Measurements from ENCODE around the gene TMIGD3. TPM values are rescaled to one million over a fixed set of nuclear protein-coding genes. Genes with fewer than 3 reads are reported as not detected.

The TMIGD3 gene
- polyA plus RNA-seq, 2 donors = 0.31 to 0.79 TPM

GRCh38 chr1:111481387-111482221, 21.8 kb downstream of the TMIGD3 start:
- H3K9me3 ChIP-seq (ENCODE audit: control insufficient read depth in 2 of 2, insufficient read depth in 1 of 2, low read depth in 1 of 2, low read length in 1 of 2) = no peaks in the 10 kb centered on the region
- 44 to 53% methylated on average over 8 of the region's 8 CpGs for WGBS, 2 donors
- no peaks in the 10 kb centered on the region for H3K27me3 ChIP-seq (ENCODE audit: control insufficient read depth in 1 of 2, insufficient read depth in 2 of 2, low read length in 2 of 2)
- H3K36me3 ChIP-seq (ENCODE audit: control insufficient read depth in 2 of 2, insufficient read depth in 2 of 2, low read length in 1 of 2) = no peaks in the 10 kb centered on the region
- H3K27ac ChIP-seq (ENCODE audit: low read depth in 2 of 2, low read length in 1 of 2) = no peak overlapping the region
- H3K4me1 ChIP-seq (ENCODE audit: control insufficient read depth in 2 of 2, insufficient read depth in 2 of 2, low read length in 1 of 2) = no peaks in the 10 kb centered on the region
- H3K4me3 ChIP-seq (ENCODE audit: low read depth in 1 of 2, low read length in 2 of 2) = no peak overlapping the region

- Histone ChIP-seq H3K27me3 (ENCODE audit: control insufficient read depth in 1 of 2, insufficient read depth in 2 of 2, low read length in 2 of 2) (no peaks in the 10 kb centered on the region), H3K27ac (ENCODE audit: low read depth in 2 of 2, low read length in 1 of 2) (no peak overlapping the region), H3K4me3 (ENCODE audit: low read depth in 1 of 2, low read length in 2 of 2) (no peak overlapping the region), H3K4me1 (ENCODE audit: control insufficient read depth in 2 of 2, insufficient read depth in 2 of 2, low read length in 1 of 2) (no peaks in the 10 kb centered on the region), H3K9me3 (ENCODE audit: control insufficient read depth in 2 of 2, insufficient read depth in 1 of 2, low read depth in 1 of 2, low read length in 1 of 2) (no peaks in the 10 kb centered on the region), H3K36me3 (ENCODE audit: control insufficient read depth in 2 of 2, insufficient read depth in 2 of 2, low read length in 1 of 2) (no peaks in the 10 kb centered on the region)
- 77 to 81% methylated on average over 1 of the region's 1 CpG for WGBS, 2 donors
These were observed 22.8 kb downstream of the TMIGD3 start for GRCh38 chr1:111480674-111481073.

- no peaks in the 10 kb centered on the region for H3K9me3 ChIP-seq (ENCODE audit: control insufficient read depth in 2 of 2, insufficient read depth in 1 of 2, low read depth in 1 of 2, low read length in 1 of 2)
- 55 to 61% methylated on average over 2 of the region's 2 CpGs for WGBS, 2 donors
- H3K27me3 ChIP-seq (ENCODE audit: control insufficient read depth in 1 of 2, insufficient read depth in 2 of 2, low read length in 2 of 2) = no peaks in the 10 kb centered on the region
- no peak overlapping the region for H3K4me3 ChIP-seq (ENCODE audit: low read depth in 1 of 2, low read length in 2 of 2)
- H3K36me3 ChIP-seq (ENCODE audit: control insufficient read depth in 2 of 2, insufficient read depth in 2 of 2, low read length in 1 of 2) = no peaks in the 10 kb centered on the region
- no peaks in the 10 kb centered on the region for H3K4me1 ChIP-seq (ENCODE audit: control insufficient read depth in 2 of 2, insufficient read depth in 2 of 2, low read length in 1 of 2)
- H3K27ac ChIP-seq (ENCODE audit: low read depth in 2 of 2, low read length in 1 of 2) = no peak overlapping the region
These were observed 26.6 kb downstream of the TMIGD3 start for GRCh38 chr1:111476761-111477309.

GRCh38 chr1:111476214-111476613, 27.2 kb downstream of the TMIGD3 start:
- H3K9me3 ChIP-seq (ENCODE audit: control insufficient read depth in 2 of 2, insufficient read depth in 1 of 2, low read depth in 1 of 2, low read length in 1 of 2) = no peaks in the 10 kb centered on the region
- H3K27me3 ChIP-seq (ENCODE audit: control insufficient read depth in 1 of 2, insufficient read depth in 2 of 2, low read length in 2 of 2) = no peaks in the 10 kb centered on the region
- H3K4me1 ChIP-seq (ENCODE audit: control insufficient read depth in 2 of 2, insufficient read depth in 2 of 2, low read length in 1 of 2) = no peaks in the 10 kb centered on the region
- no peak overlapping the region for H3K27ac ChIP-seq (ENCODE audit: low read depth in 2 of 2, low read length in 1 of 2)
- no peaks in the 10 kb centered on the region for H3K36me3 ChIP-seq (ENCODE audit: control insufficient read depth in 2 of 2, insufficient read depth in 2 of 2, low read length in 1 of 2)
- H3K4me3 ChIP-seq (ENCODE audit: low read depth in 1 of 2, low read length in 2 of 2) = no peak overlapping the region

GRCh38 chr1:111475701-111476100, 27.7 kb downstream of the TMIGD3 start:
- Histone ChIP-seq H3K27ac (ENCODE audit: low read depth in 2 of 2, low read length in 1 of 2) (no peak overlapping the region), H3K27me3 (ENCODE audit: control insufficient read depth in 1 of 2, insufficient read depth in 2 of 2, low read length in 2 of 2) (no peaks in the 10 kb centered on the region), H3K4me3 (ENCODE audit: low read depth in 1 of 2, low read length in 2 of 2) (no peak overlapping the region), H3K36me3 (ENCODE audit: control insufficient read depth in 2 of 2, insufficient read depth in 2 of 2, low read length in 1 of 2) (no peaks in the 10 kb centered on the region), H3K4me1 (ENCODE audit: control insufficient read depth in 2 of 2, insufficient read depth in 2 of 2, low read length in 1 of 2) (no peaks in the 10 kb centered on the region), H3K9me3 (ENCODE audit: control insufficient read depth in 2 of 2, insufficient read depth in 1 of 2, low read depth in 1 of 2, low read length in 1 of 2) (no peaks in the 10 kb centered on the region)
- WGBS, 2 donors = 78 to 85% methylated on average over 5 of the region's 5 CpGs

- Histone ChIP-seq H3K36me3 (ENCODE audit: control insufficient read depth in 2 of 2, insufficient read depth in 2 of 2, low read length in 1 of 2) (peaks cover 0 to 2% of the 10 kb centered on the region in 2 donors), H3K4me3 (ENCODE audit: low read depth in 1 of 2, low read length in 2 of 2) (no peak overlapping the region), H3K4me1 (ENCODE audit: control insufficient read depth in 2 of 2, insufficient read depth in 2 of 2, low read length in 1 of 2) (no peaks in the 10 kb centered on the region), H3K27me3 (ENCODE audit: control insufficient read depth in 1 of 2, insufficient read depth in 2 of 2, low read length in 2 of 2) (no peaks in the 10 kb centered on the region), H3K9me3 (ENCODE audit: control insufficient read depth in 2 of 2, insufficient read depth in 1 of 2, low read depth in 1 of 2, low read length in 1 of 2) (no peaks in the 10 kb centered on the region), H3K27ac (ENCODE audit: low read depth in 2 of 2, low read length in 1 of 2) (peak overlapping the region in 1 of 2 donors; percentile 4)
- 75 to 76% methylated on average over 4 of the region's 4 CpGs for whole genome bisulfite sequencing, 2 donors
These were observed 28.9 kb downstream of the TMIGD3 start for GRCh38 chr1:111474521-111474920.

GRCh38 chr1:111474106-111474505, 29.3 kb downstream of the TMIGD3 start:
- Histone ChIP-seq H3K27me3 (ENCODE audit: control insufficient read depth in 1 of 2, insufficient read depth in 2 of 2, low read length in 2 of 2) (no peaks in the 10 kb centered on the region), H3K4me3 (ENCODE audit: low read depth in 1 of 2, low read length in 2 of 2) (no peak overlapping the region), H3K4me1 (ENCODE audit: control insufficient read depth in 2 of 2, insufficient read depth in 2 of 2, low read length in 1 of 2) (no peaks in the 10 kb centered on the region), H3K36me3 (ENCODE audit: control insufficient read depth in 2 of 2, insufficient read depth in 2 of 2, low read length in 1 of 2) (peaks cover 0 to 2% of the 10 kb centered on the region in 2 donors), H3K9me3 (ENCODE audit: control insufficient read depth in 2 of 2, insufficient read depth in 1 of 2, low read depth in 1 of 2, low read length in 1 of 2) (no peaks in the 10 kb centered on the region), H3K27ac (ENCODE audit: low read depth in 2 of 2, low read length in 1 of 2) (peak overlapping the region in 1 of 2 donors; percentile 40)
- 57 to 70% methylated on average over 5 of the region's 5 CpGs for whole genome bisulfite sequencing, 2 donors

- no peaks in the 10 kb centered on the region for H3K4me1 ChIP-seq (ENCODE audit: control insufficient read depth in 2 of 2, insufficient read depth in 2 of 2, low read length in 1 of 2)
- WGBS, 2 donors = 93 to 96% methylated on average over 3 of the region's 3 CpGs
- peaks cover 6 to 8% of the 10 kb centered on the region in 2 donors for H3K36me3 ChIP-seq (ENCODE audit: control insufficient read depth in 2 of 2, insufficient read depth in 2 of 2, low read length in 1 of 2)
- no peaks in the 10 kb centered on the region for H3K27me3 ChIP-seq (ENCODE audit: control insufficient read depth in 1 of 2, insufficient read depth in 2 of 2, low read length in 2 of 2)
- no peaks in the 10 kb centered on the region for H3K9me3 ChIP-seq (ENCODE audit: control insufficient read depth in 2 of 2, insufficient read depth in 1 of 2, low read depth in 1 of 2, low read length in 1 of 2)
- peak overlapping the region in 1 of 2 donors; percentile 6 for H3K27ac ChIP-seq (ENCODE audit: low read depth in 2 of 2, low read length in 1 of 2)
- no peak overlapping the region for H3K4me3 ChIP-seq (ENCODE audit: low read depth in 1 of 2, low read length in 2 of 2)
These were observed 31.9 kb downstream of the TMIGD3 start for GRCh38 chr1:111471538-111471937.

- H3K27me3 ChIP-seq (ENCODE audit: control insufficient read depth in 1 of 2, insufficient read depth in 2 of 2, low read length in 2 of 2) = no peaks in the 10 kb centered on the region
- H3K4me1 ChIP-seq (ENCODE audit: control insufficient read depth in 2 of 2, insufficient read depth in 2 of 2, low read length in 1 of 2) = no peaks in the 10 kb centered on the region
- no peak overlapping the region for H3K4me3 ChIP-seq (ENCODE audit: low read depth in 1 of 2, low read length in 2 of 2)
- H3K27ac ChIP-seq (ENCODE audit: low read depth in 2 of 2, low read length in 1 of 2) = peak overlapping the region in 1 of 2 donors; percentile 6
- 51 to 70% methylated on average over 3 of the region's 3 CpGs for WGBS, 2 donors
- H3K9me3 ChIP-seq (ENCODE audit: control insufficient read depth in 2 of 2, insufficient read depth in 1 of 2, low read depth in 1 of 2, low read length in 1 of 2) = no peaks in the 10 kb centered on the region
- H3K36me3 ChIP-seq (ENCODE audit: control insufficient read depth in 2 of 2, insufficient read depth in 2 of 2, low read length in 1 of 2) = peaks cover 6 to 8% of the 10 kb centered on the region in 2 donors
These were observed 32.4 kb downstream of the TMIGD3 start for GRCh38 chr1:111471012-111471411.

GRCh38 chr1:111470596-111470995, 32.8 kb downstream of the TMIGD3 start:
- H3K27me3 ChIP-seq (ENCODE audit: control insufficient read depth in 1 of 2, insufficient read depth in 2 of 2, low read length in 2 of 2) = no peaks in the 10 kb centered on the region
- H3K4me3 ChIP-seq (ENCODE audit: low read depth in 1 of 2, low read length in 2 of 2) = no peak overlapping the region
- no peaks in the 10 kb centered on the region for H3K9me3 ChIP-seq (ENCODE audit: control insufficient read depth in 2 of 2, insufficient read depth in 1 of 2, low read depth in 1 of 2, low read length in 1 of 2)
- peaks cover 6 to 8% of the 10 kb centered on the region in 2 donors for H3K36me3 ChIP-seq (ENCODE audit: control insufficient read depth in 2 of 2, insufficient read depth in 2 of 2, low read length in 1 of 2)
- WGBS, 2 donors = 74 to 88% methylated on average over 5 of the region's 5 CpGs
- H3K4me1 ChIP-seq (ENCODE audit: control insufficient read depth in 2 of 2, insufficient read depth in 2 of 2, low read length in 1 of 2) = no peaks in the 10 kb centered on the region
- no peak overlapping the region for H3K27ac ChIP-seq (ENCODE audit: low read depth in 2 of 2, low read length in 1 of 2)

Data from esophagus (tissue), 2 donors.